IMR-90 (cell line): ENCODE measurements around the gene ALOXE3. TPM values are rescaled to one million over a fixed set of nuclear protein-coding genes. Genes with fewer than 3 reads are reported as not detected.

Source experiments
- ATAC-seq: fragments of 200-7000 bp; cut with Tn5 transposase; 2 replicates; pipeline ENCODE4 v1.9.1; 2020; ENCODE audit warnings: low read depth, mild to moderate bottlenecking, moderate library complexity
- BruUV-seq: library from RNA; stranded (reverse); fragments of 400-500 nt; replicated peaks from 2 replicates; lab custom pipeline; 2021; lab: Mats Ljungman, UMichigan
- CTCF ChIA-PET: fragments of 300-600 bp; formaldehyde crosslinking; extraction: SDS; loops from one replicate; lab custom pipeline; 2021; ENCODE audit warnings: antibody characterized with exemption; lab: Yijun Ruan, JAX
- POLR2A ChIA-PET: fragments of 300-600 bp; sonication (Branson Sonifier 250); formaldehyde crosslinking; loops from one replicate; lab custom pipeline; 2022; ENCODE audit warnings: antibody characterized with exemption; ENCODE audit not compliant: unreplicated experiment; lab: Charles Lee
- DNase-seq: peaks from one replicate; pipeline ENCODE4 v3.0.0; 2013
- H2AFZ ChIP-seq: replicated peaks from 2 replicates; pipeline ENCODE3; 2013; ENCODE audit warnings: low read length, mild to moderate bottlenecking; ENCODE audit not compliant: poor library complexity
- H2AK5ac ChIP-seq: 2 replicates; pipeline ENCODE4 v1.6.1; 2013; ENCODE audit warnings: low read depth, low read length, inconsistent platforms
- H2AK9ac ChIP-seq: replicated peaks from 2 replicates; pipeline ENCODE3; 2013; ENCODE audit warnings: mild to moderate bottlenecking, low read depth, low read length, moderate library complexity; ENCODE audit not compliant: poor library complexity
- H2BK120ac ChIP-seq: 2 replicates; pipeline ENCODE4 v1.6.1; 2013; ENCODE audit warnings: low read depth, low read length, inconsistent platforms
- H2BK15ac ChIP-seq: 3 replicates; pipeline ENCODE4 v1.6.1; 2013; ENCODE audit warnings: low read depth, low read length, inconsistent platforms
- H2BK20ac ChIP-seq: 2 replicates; pipeline ENCODE4 v1.6.1; 2013; ENCODE audit warnings: low read depth, mild to moderate bottlenecking, inconsistent platforms, low read length, moderate library complexity
- H2BK5ac ChIP-seq: 2 replicates; pipeline ENCODE4 v1.6.1; 2013; ENCODE audit warnings: mild to moderate bottlenecking, low read depth, low read length, inconsistent platforms; ENCODE audit not compliant: poor library complexity, severe bottlenecking
- H3K14ac ChIP-seq: replicated peaks from 2 replicates; pipeline ENCODE4 v1.6.1; 2013; ENCODE audit warnings: low read depth, low read length, inconsistent platforms
- H3K18ac ChIP-seq: 2 replicates; pipeline ENCODE4 v1.6.1; 2013; ENCODE audit warnings: low read depth, low read length, control low read depth
- H3K23ac ChIP-seq: 2 replicates; pipeline ENCODE4 v1.6.1; 2013; ENCODE audit warnings: low read depth, low read length, inconsistent platforms
- H3K27ac ChIP-seq: 2 replicates; pipeline ENCODE4 v1.5.1; 2013; ENCODE audit warnings: mild to moderate bottlenecking, control low read depth, low read length; ENCODE audit not compliant: insufficient read depth
- H3K27me3 ChIP-seq: 2 replicates; pipeline ENCODE4 v1.6.1; 2013; ENCODE audit warnings: low read length; ENCODE audit not compliant: control insufficient read depth, insufficient read depth
- H3K36me3 ChIP-seq: 2 replicates; pipeline ENCODE4 v1.6.1; 2013; ENCODE audit warnings: low read length, mixed read lengths; ENCODE audit not compliant: control insufficient read depth, insufficient read depth
- H3K4ac ChIP-seq: 2 replicates; pipeline ENCODE4 v1.6.1; 2013; ENCODE audit warnings: low read depth, low read length, inconsistent platforms
- H3K4me1 ChIP-seq: 2 replicates; pipeline ENCODE4 v1.6.1; 2013; ENCODE audit warnings: low read length, mixed read lengths; ENCODE audit not compliant: control insufficient read depth, insufficient read depth
- H3K4me2 ChIP-seq: 2 replicates; pipeline ENCODE4 v1.6.1; 2013; ENCODE audit warnings: low read depth, mild to moderate bottlenecking, control low read depth, low read length, moderate library complexity
- H3K4me3 ChIP-seq: 2 replicates; pipeline ENCODE4 v1.5.1; 2013; ENCODE audit warnings: low read depth, mild to moderate bottlenecking, control low read depth, low read length, moderate library complexity; ENCODE audit not compliant: insufficient read depth
- H3K56ac ChIP-seq: 2 replicates; pipeline ENCODE4 v1.6.1; 2013; ENCODE audit warnings: low read length, inconsistent platforms; ENCODE audit not compliant: insufficient read depth; ENCODE audit errors: extremely low read depth
- H3K79me1 ChIP-seq, 2 experiments: 2 replicates each; pipeline ENCODE4 v1.6.1; 2013; ENCODE audit warnings: low read length in 2 of 2, inconsistent platforms in 1 of 2, low read depth in 1 of 2
- H3K9ac ChIP-seq: 2 replicates; pipeline ENCODE4 v1.6.1; 2013; ENCODE audit warnings: low read depth, low read length, control low read depth
- H3K9me1 ChIP-seq: 2 replicates; pipeline ENCODE4 v1.6.1; 2013; ENCODE audit warnings: low read length, inconsistent platforms; ENCODE audit not compliant: insufficient read depth
- H3K9me3 ChIP-seq: 2 replicates; pipeline ENCODE4 v1.6.1; 2013; ENCODE audit warnings: low read length; ENCODE audit not compliant: control insufficient read depth, insufficient read depth
- H4K20me1 ChIP-seq: 2 replicates; pipeline ENCODE4 v1.6.1; 2013; ENCODE audit warnings: low read length, inconsistent platforms; ENCODE audit not compliant: insufficient read depth
- H4K5ac ChIP-seq: 2 replicates; pipeline ENCODE4 v1.6.1; 2013; ENCODE audit warnings: mild to moderate bottlenecking, low read depth, low read length, control low read depth
- H4K8ac ChIP-seq, 2 experiments: 2 replicates each; pipeline ENCODE4 v1.6.1; 2013; ENCODE audit warnings: low read depth in 2 of 2, low read length in 2 of 2, control low read depth in 1 of 2, inconsistent platforms in 1 of 2
- H4K91ac ChIP-seq: 2 replicates; pipeline ENCODE4 v1.6.1; 2013; ENCODE audit warnings: low read depth, low read length, inconsistent platforms; ENCODE audit not compliant: insufficient read depth
- CEBPB ChIP-seq: IDR thresholded peaks from 2 replicates; pipeline ENCODE4 v1.6.1; 2012; ENCODE audit warnings: low read depth, low read length, improper control_type of control experiment
- CHD1 ChIP-seq: IDR thresholded peaks from 2 replicates; pipeline ENCODE4 v1.6.1; 2012; ENCODE audit warnings: low read depth, low read length, improper control_type of control experiment
- CTCF ChIP-seq: conservative IDR thresholded peaks from 2 replicates; pipeline ENCODE4 v1.5.1; 2012; ENCODE audit warnings: mild to moderate bottlenecking, low read depth, low read length, improper control_type of control experiment
- FOS ChIP-seq: fragments of 150-350 bp; IDR thresholded peaks from 2 replicates; pipeline ENCODE4 v1.6.1; 2016; ENCODE audit warnings: low read depth, low read length
- MAFK ChIP-seq: IDR thresholded peaks from 2 replicates; pipeline ENCODE4 v1.6.1; 2012; ENCODE audit warnings: low read depth, low read length, improper control_type of control experiment
- MAZ ChIP-seq: IDR thresholded peaks from 2 replicates; pipeline ENCODE4 v1.6.1; 2012; ENCODE audit warnings: low read depth, mild to moderate bottlenecking, low read length, improper control_type of control experiment, moderate library complexity, borderline replicate concordance
- MXI1 ChIP-seq: IDR thresholded peaks from 2 replicates; pipeline ENCODE4 v1.6.1; 2012; ENCODE audit warnings: low read depth, mild to moderate bottlenecking, low read length, moderate library complexity, borderline replicate concordance
- NFE2L2 ChIP-seq: fragments of 150-350 bp; IDR thresholded peaks from 2 replicates; pipeline ENCODE4 v1.6.1; 2016; ENCODE audit warnings: low read depth, mild to moderate bottlenecking, low read length
- POLR2A ChIP-seq: IDR thresholded peaks from 2 replicates; pipeline ENCODE4 v1.6.1; 2012; ENCODE audit warnings: mild to moderate bottlenecking, low read depth, low read length
- RAD21 ChIP-seq: IDR thresholded peaks from 2 replicates; pipeline ENCODE4 v1.6.1; 2012; ENCODE audit warnings: low read length, improper control_type of control experiment
- RFX5 ChIP-seq: IDR thresholded peaks from 2 replicates; pipeline ENCODE4 v1.8.0; 2012; ENCODE audit warnings: low read depth, mild to moderate bottlenecking, low read length, moderate library complexity
- SMC3 ChIP-seq: fragments of 150-350 bp; IDR thresholded peaks from 2 replicates; pipeline ENCODE4 v1.6.1; 2016; ENCODE audit warnings: low read depth, mild to moderate bottlenecking, antibody characterized with exemption, low read length, moderate library complexity
- USF2 ChIP-seq: fragments of 150-350 bp; IDR thresholded peaks from 2 replicates; pipeline ENCODE4 v1.6.1; 2017; ENCODE audit warnings: mild to moderate bottlenecking, antibody characterized with exemption, low read length, low read depth
- WGBS, 2 experiments: methylation state at CpG; one replicate each; pipeline versions ENCODE4 v1.1.5 to v1.1.7; 2013; ENCODE audit warnings: missing lambda C conversion rate in 2 of 2; ENCODE audit not compliant: insufficient read length in 1 of 2; ENCODE audit errors: extremely low coverage in 2 of 2; 5-methylcytosine and 5-hydroxymethylcytosine counted together
- dilution Hi-C: fragments of 300-500 bp; cut with HindIII; formaldehyde crosslinking; loops from one replicate; pipeline ENCODE4 v1.14.3; 2018; ENCODE audit warnings: low sequenced_read_pairs; ENCODE audit not compliant: unreplicated experiment
- in situ Hi-C: fragments of 300-500 bp; cut with MboI; formaldehyde crosslinking; loops from 3 replicates; pipeline ENCODE4 v1.14.3; 2019; ENCODE audit warnings: low sequenced_read_pairs, inconsistent platforms, mixed read lengths
- intact Hi-C: fragments of 100-400 bp; cut with micrococcal nuclease; formaldehyde crosslinking; loops from 2 replicates; pipeline ENCODE4 v1.10.0; 2022
- polyA plus RNA-seq, 3 experiments: library from polyadenylated mRNA; depleted of rRNA; stranded (reverse); fragments of >200 nt; gene quantifications; 2 replicates each; pipeline ENCODE4 v1.2.3, GENCODE V29; 2012; ENCODE audit warnings: low replicate concordance in 1 of 3
- total RNA-seq: library from RNA; depleted of rRNA; stranded (reverse); fragments of >200 nt; gene quantifications from 2 replicates; pipeline ENCODE4 v1.2.3, GENCODE V29; 2012

The ALOXE3 gene
- total and polyA plus RNA-seq, 2 of the 4 experiments (the other 2 are of a cell fraction) = under 0.01 to 0.26 TPM

- H3K4me2 ChIP-seq = no peak overlapping the region
- ChIA-PET CTCF (no interaction called here), POLR2A (no interaction called here)
- DNase-seq = no peak
- H3K18ac ChIP-seq = no peak overlapping the region
- no peak overlapping the region for H3K4ac ChIP-seq
- H3K14ac ChIP-seq = no peak overlapping the region
- H2AK5ac ChIP-seq = no peak overlapping the region
- H3K4me1 ChIP-seq = no peaks in the 10 kb centered on the region
- ATAC-seq = no peak
- no peak overlapping the region for H3K4me3 ChIP-seq
- H3K27me3 ChIP-seq = peaks cover 78% of the 10 kb centered on the region
- H3K79me1 ChIP-seq = no peaks in the 10 kb centered on the region
- H4K5ac ChIP-seq = no peak overlapping the region
- no peaks in the 10 kb centered on the region for H3K9me3 ChIP-seq
- H4K8ac ChIP-seq = no peak overlapping the region
- WGBS, 2 experiments = 51% methylated on average over 4 of the region's 15 CpGs; no CpG with 5 or more reads in 1 of the 2 experiments
- H3K36me3 ChIP-seq = no peaks in the 10 kb centered on the region
- H2BK20ac ChIP-seq = no peak overlapping the region
- no TSS peak for BruUV-seq
- no peak overlapping the region for H4K91ac ChIP-seq
- H2AK9ac ChIP-seq = peak overlapping the region; percentile 33
- no peak overlapping the region for H2AFZ ChIP-seq
- dilution Hi-C loops = no loop called here
- no peak overlapping the region for H2BK15ac ChIP-seq
- peaks cover 5% of the 10 kb centered on the region; the same call in 1 of the 2 replicates for H4K20me1 ChIP-seq
- no peak overlapping the region for H3K27ac ChIP-seq
- in situ Hi-C loops = no loop called here
- H2BK5ac ChIP-seq = no peak overlapping the region
- no peak overlapping the region for H3K56ac ChIP-seq
- no peak overlapping the region for H2BK120ac ChIP-seq
- intact Hi-C loops = loop anchor here (10.0 kb wide), 1 partner anchor 718 kb away; no protein-coding TSS in a partner anchor
- H3K9ac ChIP-seq = no peak overlapping the region
- no peak overlapping the region for H3K23ac ChIP-seq
- TF ChIP-seq RFX5 (no peak), SMC3 (no peak), RAD21 (no peak), MAFK (no peak), CTCF (no peak), FOS (no peak), MAZ (no peak), NFE2L2 (no peak), POLR2A (no peak), CHD1 (no peak), MXI1 (no peak), USF2 (no peak), CEBPB (no peak)
- no peaks in the 10 kb centered on the region for H3K9me1 ChIP-seq
These were observed 51.2 kb downstream of the ALOXE3 start for GRCh38 chr17:8066841-8067775.
